Liver (tissue), 9 donors: ENCODE results near the gene MANBA. TPM values are rescaled to one million over a fixed set of nuclear protein-coding genes. Genes with fewer than 3 reads are reported as not detected.
A peak's percentile ranks its signal among the peaks of the same experiment; 100 is the strongest.

Experiments
- DNase-seq: peaks from one replicate; pipeline ENCODE4 v3.0.0-alpha.2; 2017; ENCODE audit warnings: low spot score
- H3K27ac ChIP-seq, 2 donors: one replicate each; pipeline ENCODE4 v1.7.0; 2013; ENCODE audit warnings: inconsistent platforms in 2 of 2, low read length in 2 of 2, control low read depth in 1 of 2, low read depth in 1 of 2, mild to moderate bottlenecking in 1 of 2
- H3K27me3 ChIP-seq, 4 donors: one replicate each; pipeline versions ENCODE4 v1.6.1 to v1.7.0; 2013; ENCODE audit warnings: low read length in 3 of 4, inconsistent platforms in 1 of 4, mild to moderate bottlenecking in 1 of 4, moderate library complexity in 1 of 4; ENCODE audit not compliant: control insufficient read depth in 4 of 4, insufficient read depth in 4 of 4
- H3K36me3 ChIP-seq, 4 donors: one replicate each; pipeline versions ENCODE4 v1.6.1 to v1.7.0; 2013; ENCODE audit warnings: low read length in 3 of 4, mild to moderate bottlenecking in 3 of 4, low read depth in 1 of 4, moderate library complexity in 1 of 4; ENCODE audit not compliant: control insufficient read depth in 4 of 4, insufficient read depth in 3 of 4
- H3K4me1 ChIP-seq, 4 donors: one replicate each; pipeline versions ENCODE4 v1.6.1 to v1.7.0; 2013; ENCODE audit warnings: low read length in 3 of 4, mild to moderate bottlenecking in 3 of 4, moderate library complexity in 1 of 4; ENCODE audit not compliant: control insufficient read depth in 4 of 4, insufficient read depth in 4 of 4
- H3K4me3 ChIP-seq, 3 donors: one replicate each; pipeline versions ENCODE4 v1.6.1 to v1.7.0; 2013; ENCODE audit warnings: low read length in 3 of 3, control low read depth in 1 of 3, low read depth in 1 of 3, mild to moderate bottlenecking in 1 of 3
- H3K9ac ChIP-seq, 2 donors: one replicate each; pipeline ENCODE4 v1.7.0; 2013; ENCODE audit warnings: low read length in 2 of 2, mild to moderate bottlenecking in 2 of 2, moderate library complexity in 2 of 2, control low read depth in 1 of 2, low read depth in 1 of 2
- H3K9me3 ChIP-seq, 4 donors: one replicate each; pipeline versions ENCODE4 v1.6.1 to v1.7.0; 2013; ENCODE audit warnings: low read length in 3 of 4; ENCODE audit not compliant: control insufficient read depth in 4 of 4
- EGR1 ChIP-seq, 2 donors: IDR thresholded peaks; 2 replicates each; pipeline ENCODE4 v1.6.1; 2016 to 2018; ENCODE audit warnings: antibody characterized with exemption in 2 of 2, low read depth in 2 of 2
- FOXA2 ChIP-seq: IDR thresholded peaks from 2 replicates; pipeline ENCODE4 v1.6.1; 2016; ENCODE audit warnings: antibody characterized with exemption
- JUND ChIP-seq, 2 donors: IDR thresholded peaks; 2 replicates each; pipeline ENCODE4 v1.6.1; 2016; ENCODE audit warnings: antibody characterized with exemption in 2 of 2
- SP1 ChIP-seq: IDR thresholded peaks from 2 replicates; pipeline ENCODE4 v1.6.1; 2018; ENCODE audit warnings: antibody characterized with exemption, mild to moderate bottlenecking
- TAF1 ChIP-seq: conservative IDR thresholded peaks from 2 replicates; pipeline ENCODE4 v1.6.1; 2016; ENCODE audit warnings: antibody characterized with exemption, mild to moderate bottlenecking
- WGBS: extraction: QIAGEN DNeasy Blood & Tissue Kit; methylation state at CpG from one replicate; pipeline ENCODE4 v1.1.7; 2013; 5-methylcytosine and 5-hydroxymethylcytosine counted together
- polyA plus RNA-seq, 2 donors: library from polyadenylated mRNA; stranded (reverse) in 1 of 2; unstranded in 1 of 2; fragments of 200-250 nt in 1 of 2; fragments of >200 nt in 1 of 2; fragmentation: Nextera tagmentation in 1 of 2; extraction: Ambion mirVana in 1 of 2; gene quantifications; one replicate each; pipeline versions ENCODE4 v1.2.1 to v1.2.3, GENCODE V29; 2013 to 2015
- total RNA-seq, 2 donors: library from RNA; depleted of rRNA; stranded (reverse); fragments of >200 nt; gene quantifications; one replicate each; pipeline ENCODE4 v1.2.3, GENCODE V29; 2014
- TF ChIP-seq, protein P1 (sequence below): IDR thresholded peaks from 2 replicates; pipeline ENCODE4 v1.6.1; 2016; ENCODE audit warnings: antibody characterized with exemption
- TF ChIP-seq, protein P2 (sequence below): IDR thresholded peaks from 2 replicates; pipeline ENCODE4 v1.6.1; 2016; ENCODE audit warnings: antibody characterized with exemption, mild to moderate bottlenecking
- TF ChIP-seq, protein P3 (sequence below): IDR thresholded peaks from 2 replicates; pipeline ENCODE4 v1.6.1; 2016; ENCODE audit warnings: antibody characterized with exemption
- donor health status: healthy.
- donor health status: healthy.
- donor health status: healthy.
- donor health status: healthy.
- donor health status: healthy.

The MANBA gene
- total and polyA plus RNA-seq, 4 donors: 7.1 to 24.2 (median 15.5) TPM

DNA sequence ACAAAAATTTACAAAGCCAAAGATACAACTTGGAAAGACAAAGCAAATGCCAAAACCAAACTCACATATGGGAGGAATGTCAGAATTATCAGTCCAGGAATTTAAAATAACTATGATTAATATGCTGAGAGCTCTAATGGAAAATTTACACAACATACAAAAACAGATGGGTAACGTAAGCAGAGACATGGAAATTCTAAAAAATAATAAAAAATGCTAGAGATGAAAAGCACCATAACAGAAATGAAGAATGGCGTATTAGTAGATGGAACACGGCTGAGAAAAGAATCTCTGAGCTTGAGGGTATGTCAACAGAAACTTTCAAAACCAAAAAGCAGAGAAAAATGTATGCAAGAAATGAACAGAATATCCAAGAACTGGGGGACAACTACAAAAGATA lies 4.1 kb upstream of the MANBA start:
- 97% methylated on average over 3 of the region's 3 CpGs for WGBS
- peaks cover 1 to 11% (median 5%) of the 10 kb centered on the region in 4 donors for H3K4me1 ChIP-seq
- H3K27ac ChIP-seq: no peak overlapping the region
- no peak overlapping the region for H3K9ac ChIP-seq
- H3K27me3 ChIP-seq: no peaks in the 10 kb centered on the region
- H3K36me3 ChIP-seq: no peaks in the 10 kb centered on the region
- no peaks in the 10 kb centered on the region for H3K9me3 ChIP-seq
- H3K4me3 ChIP-seq: no peak overlapping the region
- DNase-seq: no peak
- TF ChIP-seq, protein P1, sequence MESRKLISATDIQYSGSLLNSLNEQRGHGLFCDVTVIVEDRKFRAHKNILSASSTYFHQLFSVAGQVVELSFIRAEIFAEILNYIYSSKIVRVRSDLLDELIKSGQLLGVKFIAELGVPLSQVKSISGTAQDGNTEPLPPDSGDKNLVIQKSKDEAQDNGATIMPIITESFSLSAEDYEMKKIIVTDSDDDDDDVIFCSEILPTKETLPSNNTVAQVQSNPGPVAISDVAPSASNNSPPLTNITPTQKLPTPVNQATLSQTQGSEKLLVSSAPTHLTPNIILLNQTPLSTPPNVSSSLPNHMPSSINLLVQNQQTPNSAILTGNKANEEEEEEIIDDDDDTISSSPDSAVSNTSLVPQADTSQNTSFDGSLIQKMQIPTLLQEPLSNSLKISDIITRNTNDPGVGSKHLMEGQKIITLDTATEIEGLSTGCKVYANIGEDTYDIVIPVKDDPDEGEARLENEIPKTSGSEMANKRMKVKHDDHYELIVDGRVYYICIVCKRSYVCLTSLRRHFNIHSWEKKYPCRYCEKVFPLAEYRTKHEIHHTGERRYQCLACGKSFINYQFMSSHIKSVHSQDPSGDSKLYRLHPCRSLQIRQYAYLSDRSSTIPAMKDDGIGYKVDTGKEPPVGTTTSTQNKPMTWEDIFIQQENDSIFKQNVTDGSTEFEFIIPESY: no peak
- TF ChIP-seq TAF1 (no peak), EGR1 (IDR thresholded peaks at IDR 0.05; ENCODE audit: low read depth in 2 of 2) (no peak), JUND (IDR thresholded peaks at IDR 0.05) (no peak), SP1 (no peak)
- TF ChIP-seq, protein P2, sequence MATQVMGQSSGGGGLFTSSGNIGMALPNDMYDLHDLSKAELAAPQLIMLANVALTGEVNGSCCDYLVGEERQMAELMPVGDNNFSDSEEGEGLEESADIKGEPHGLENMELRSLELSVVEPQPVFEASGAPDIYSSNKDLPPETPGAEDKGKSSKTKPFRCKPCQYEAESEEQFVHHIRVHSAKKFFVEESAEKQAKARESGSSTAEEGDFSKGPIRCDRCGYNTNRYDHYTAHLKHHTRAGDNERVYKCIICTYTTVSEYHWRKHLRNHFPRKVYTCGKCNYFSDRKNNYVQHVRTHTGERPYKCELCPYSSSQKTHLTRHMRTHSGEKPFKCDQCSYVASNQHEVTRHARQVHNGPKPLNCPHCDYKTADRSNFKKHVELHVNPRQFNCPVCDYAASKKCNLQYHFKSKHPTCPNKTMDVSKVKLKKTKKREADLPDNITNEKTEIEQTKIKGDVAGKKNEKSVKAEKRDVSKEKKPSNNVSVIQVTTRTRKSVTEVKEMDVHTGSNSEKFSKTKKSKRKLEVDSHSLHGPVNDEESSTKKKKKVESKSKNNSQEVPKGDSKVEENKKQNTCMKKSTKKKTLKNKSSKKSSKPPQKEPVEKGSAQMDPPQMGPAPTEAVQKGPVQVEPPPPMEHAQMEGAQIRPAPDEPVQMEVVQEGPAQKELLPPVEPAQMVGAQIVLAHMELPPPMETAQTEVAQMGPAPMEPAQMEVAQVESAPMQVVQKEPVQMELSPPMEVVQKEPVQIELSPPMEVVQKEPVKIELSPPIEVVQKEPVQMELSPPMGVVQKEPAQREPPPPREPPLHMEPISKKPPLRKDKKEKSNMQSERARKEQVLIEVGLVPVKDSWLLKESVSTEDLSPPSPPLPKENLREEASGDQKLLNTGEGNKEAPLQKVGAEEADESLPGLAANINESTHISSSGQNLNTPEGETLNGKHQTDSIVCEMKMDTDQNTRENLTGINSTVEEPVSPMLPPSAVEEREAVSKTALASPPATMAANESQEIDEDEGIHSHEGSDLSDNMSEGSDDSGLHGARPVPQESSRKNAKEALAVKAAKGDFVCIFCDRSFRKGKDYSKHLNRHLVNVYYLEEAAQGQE: no peak

DNA sequence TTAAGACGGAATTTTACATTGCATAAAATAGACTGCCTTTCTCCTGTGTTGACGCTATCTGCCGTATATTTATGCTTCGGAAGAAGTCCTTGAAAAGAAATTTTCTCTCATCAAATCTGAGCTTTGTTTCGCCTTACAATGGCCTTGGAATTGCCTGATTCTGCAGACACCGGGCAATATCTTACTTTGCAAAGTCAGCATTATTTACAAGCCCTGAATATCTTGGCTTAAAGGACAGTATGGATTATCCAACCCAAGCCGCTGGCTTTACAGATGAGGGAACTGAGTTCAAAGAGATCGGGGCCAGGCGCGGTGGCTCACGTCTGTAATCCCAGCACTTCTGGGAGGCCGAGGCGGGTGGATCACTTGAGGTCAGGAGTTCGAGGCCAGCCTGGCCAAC lies 1.1 kb upstream of the MANBA start:
- Histone ChIP-seq H3K9ac (no peak overlapping the region), H3K27ac (no peak overlapping the region), H3K4me1 (peaks cover 3 to 27% (median 10%) of the 10 kb centered on the region in 4 donors), H3K27me3 (no peaks in the 10 kb centered on the region), H3K4me3 (peak overlapping the region in 1 of 3 donors; percentile 75), H3K9me3 (no peaks in the 10 kb centered on the region), H3K36me3 (no peaks in the 10 kb centered on the region)
- no peak for TF ChIP-seq JUND (IDR thresholded peaks at IDR 0.05)
- 70% methylated on average over 14 of the region's 14 CpGs for WGBS
- DNase-seq: no peak

DNA sequence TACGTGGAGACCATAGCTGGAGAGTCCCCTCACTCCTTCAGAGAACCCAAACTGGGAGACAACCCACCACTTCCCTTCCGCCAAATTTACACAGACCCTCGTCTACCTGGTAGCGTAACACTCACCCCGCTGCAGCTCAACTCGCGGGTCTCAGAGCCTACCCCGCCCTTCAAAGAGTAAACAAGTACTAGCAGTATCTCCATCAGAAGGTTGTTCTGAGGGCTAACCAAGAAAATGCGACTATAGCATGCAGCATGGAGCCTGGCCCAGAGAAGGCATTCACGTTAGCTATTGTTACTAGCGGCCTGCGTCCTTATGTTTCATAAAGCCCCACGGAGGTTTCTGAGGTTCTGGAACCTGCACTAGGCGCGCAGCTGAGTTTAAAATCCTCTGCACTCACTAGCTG lies 531 bp upstream of the MANBA start:
- Histone ChIP-seq H3K9ac (peak overlapping the region; percentile 4 to 61), H3K36me3 (no peaks in the 10 kb centered on the region), H3K4me3 (peak overlapping the region; percentile 75 to 95 (median 89)), H3K9me3 (no peaks in the 10 kb centered on the region), H3K27ac (no peak overlapping the region), H3K4me1 (peaks cover 3 to 27% (median 10%) of the 10 kb centered on the region in 4 donors), H3K27me3 (no peaks in the 10 kb centered on the region)
- peak; percentile 16 for TF ChIP-seq FOXA2
- TF ChIP-seq, protein P3, sequence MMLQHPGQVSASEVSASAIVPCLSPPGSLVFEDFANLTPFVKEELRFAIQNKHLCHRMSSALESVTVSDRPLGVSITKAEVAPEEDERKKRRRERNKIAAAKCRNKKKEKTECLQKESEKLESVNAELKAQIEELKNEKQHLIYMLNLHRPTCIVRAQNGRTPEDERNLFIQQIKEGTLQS: no peak
- no peak for DNase-seq
- 4% methylated on average over 15 of the region's 15 CpGs for WGBS
